T-helper 1 cell treated with Interleukin-12 subunit alpha and Interleukin-12 subunit beta and Interleukin-4 antibody, amounts not matched to agents 30 μg/mL and 1 μg/mL, for 36 hours (primary cell): Measurements from ENCODE around the gene NBEA.

Experiments used
- H3K27ac Mint-ChIP-seq: one replicate; pipeline ENCODE4 v1.8.0; 2021; ENCODE audit warnings: mild to moderate bottlenecking, mixed read lengths
- H3K27me3 Mint-ChIP-seq: one replicate; pipeline ENCODE4 v1.8.0; 2021; ENCODE audit warnings: low read depth, mixed read lengths
- H3K36me3 Mint-ChIP-seq: one replicate; pipeline ENCODE4 v1.8.0; 2021; ENCODE audit warnings: low read depth, mixed read lengths
- H3K4me1 Mint-ChIP-seq: one replicate; pipeline ENCODE4 v1.8.0; 2021; ENCODE audit warnings: low read depth, mixed read lengths
- H3K4me3 Mint-ChIP-seq: one replicate; pipeline ENCODE4 v1.8.0; 2021; ENCODE audit warnings: mild to moderate bottlenecking, moderate library complexity, mixed read lengths
- H3K9me3 Mint-ChIP-seq: one replicate; pipeline ENCODE4 v1.8.0; 2021; ENCODE audit warnings: mixed read lengths

Gene NBEA

DNA sequence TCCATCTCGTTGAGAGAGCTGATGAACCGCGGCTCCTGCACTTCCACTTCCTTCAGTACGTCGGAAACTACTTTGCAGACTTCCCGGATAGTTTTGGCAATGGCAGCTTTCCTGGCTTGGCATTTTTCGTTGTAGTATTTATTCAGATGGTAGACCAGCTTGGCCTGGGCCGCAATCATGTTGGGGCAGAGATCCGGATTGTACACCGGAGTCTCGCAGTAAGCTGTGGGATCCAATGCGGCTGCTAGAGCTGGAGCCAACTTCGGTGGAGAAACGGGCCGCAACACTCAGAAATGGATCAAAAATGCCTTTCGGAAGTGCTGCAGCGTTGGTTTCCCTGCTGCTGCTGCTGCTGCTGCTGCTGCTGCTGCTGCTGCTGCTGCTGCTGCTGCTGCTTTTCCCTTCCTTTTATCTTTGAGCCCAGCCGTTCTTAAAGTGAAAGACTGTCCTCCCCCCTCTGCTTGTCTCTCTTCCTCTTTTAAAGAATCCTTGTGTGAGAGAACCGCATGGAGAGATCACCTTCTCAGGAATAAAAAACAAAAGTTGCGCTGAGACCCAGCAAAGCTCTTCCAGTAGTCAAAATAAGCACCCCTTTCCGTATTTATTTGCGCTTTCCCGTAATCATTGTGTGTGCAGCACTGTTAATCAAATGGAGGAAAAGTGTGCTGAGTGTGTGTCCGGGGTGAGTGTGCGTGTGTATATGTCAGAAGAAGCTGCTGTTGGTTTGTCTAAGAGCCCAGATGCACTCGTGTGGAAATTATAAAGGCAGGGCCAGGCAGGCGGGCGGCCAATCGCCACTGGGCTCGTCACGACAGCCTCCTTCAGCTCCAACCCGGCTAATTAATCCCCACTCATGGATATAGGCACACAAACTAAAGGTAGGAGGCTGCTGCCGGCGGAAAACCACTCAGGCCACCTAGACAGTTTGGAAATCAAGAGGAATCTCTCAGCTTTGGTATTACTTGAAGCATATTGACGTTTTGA is 534.2 kb downstream of the NBEA start, which contains the start of gene MAB21L1:
Gene MAB21L1, minus strand, starts transcription at position 730 of the 984 bp plus-strand sequence. Its CDS starts 551 bp downstream, at position 179.
- Mint-ChIP-seq H3K9me3 (peaks cover 3% of the 10 kb centered on the region), H3K4me3 (peak within 1 kb of the TSS; percentile 84), H3K36me3 (no peaks in the 10 kb centered on the region), H3K27ac (peak within 1 kb of the TSS; percentile 57), H3K4me1 (peaks cover 20% of the 10 kb centered on the region), H3K27me3 (peaks cover 82% of the 10 kb centered on the region)

DNA sequence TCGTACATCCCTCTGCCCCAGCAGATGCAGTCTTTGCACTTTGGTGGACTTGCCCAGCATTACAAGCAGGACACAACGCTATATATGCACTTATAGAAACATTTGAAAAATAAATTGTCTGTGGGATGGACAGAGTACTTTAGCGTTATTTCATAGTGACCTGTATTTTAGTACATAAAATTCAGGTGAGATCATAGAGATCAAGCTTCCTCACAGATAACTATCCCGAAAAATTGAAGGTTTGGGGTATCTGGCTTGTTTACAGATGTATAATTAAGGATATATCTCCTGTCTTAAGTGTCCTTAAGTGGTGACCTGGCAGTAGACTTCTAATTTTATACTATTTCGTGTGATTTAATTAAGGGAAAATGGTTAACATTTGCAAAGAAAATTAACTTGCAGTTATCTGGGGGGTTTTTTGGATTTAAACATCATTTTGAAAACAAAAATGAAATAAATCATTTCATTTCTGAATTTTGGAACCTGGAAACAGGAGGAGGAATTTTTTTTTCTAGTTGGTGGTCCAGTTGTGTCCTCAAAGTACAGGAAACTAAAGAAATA is 535.4 kb downstream of the NBEA start:
- H3K36me3 Mint-ChIP-seq, result no peaks in the 10 kb centered on the region
- no peak overlapping the region for H3K4me3 Mint-ChIP-seq
- no peaks in the 10 kb centered on the region for H3K9me3 Mint-ChIP-seq
- peaks cover 70% of the 10 kb centered on the region for H3K27me3 Mint-ChIP-seq
- peaks cover 18% of the 10 kb centered on the region for H3K4me1 Mint-ChIP-seq
- no peak overlapping the region for H3K27ac Mint-ChIP-seq

DNA sequence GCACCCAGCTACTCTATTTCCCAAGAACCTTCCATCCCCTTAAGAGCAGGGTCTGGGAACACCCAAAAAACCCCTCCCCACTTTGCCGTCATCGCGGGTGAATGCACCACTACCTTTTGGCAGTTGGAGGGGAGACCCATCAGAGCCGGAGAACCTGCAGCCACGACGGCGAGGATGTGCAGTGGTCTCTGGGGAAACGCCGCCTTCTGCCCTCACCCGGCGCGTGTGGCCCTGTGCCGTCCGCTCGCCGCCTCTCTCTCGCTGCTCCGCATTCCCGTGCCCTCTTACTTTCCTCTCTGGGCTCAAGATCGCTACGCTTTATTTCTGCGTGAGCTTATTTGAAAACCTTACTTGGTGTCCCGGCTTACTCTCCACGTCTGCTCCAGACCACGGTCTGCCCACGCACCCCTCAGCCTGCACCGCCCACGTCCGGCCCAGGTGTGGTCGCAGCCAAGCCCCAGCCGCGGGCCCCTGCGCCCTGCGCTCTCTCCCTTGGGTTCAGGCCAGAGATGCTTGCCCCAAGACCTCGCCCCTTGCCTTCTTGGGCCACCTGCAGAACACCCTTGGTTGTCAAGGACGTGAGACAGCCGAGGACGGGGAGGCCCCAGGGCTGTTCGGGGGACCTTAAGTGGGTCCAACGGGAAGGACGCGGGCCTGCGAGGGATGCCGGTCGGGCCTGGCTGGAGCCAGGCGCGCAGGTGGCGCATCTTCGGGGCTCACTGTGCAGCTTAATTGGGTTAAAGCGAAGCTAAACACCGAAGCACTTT is 536.4 kb downstream of the NBEA start:
- no peaks in the 10 kb centered on the region for H3K9me3 Mint-ChIP-seq
- no peak overlapping the region for H3K27ac Mint-ChIP-seq
- peaks cover 18% of the 10 kb centered on the region for H3K4me1 Mint-ChIP-seq
- H3K27me3 Mint-ChIP-seq, result peaks cover 63% of the 10 kb centered on the region
- H3K4me3 Mint-ChIP-seq, result no peak overlapping the region
- H3K36me3 Mint-ChIP-seq, result no peaks in the 10 kb centered on the region

DNA sequence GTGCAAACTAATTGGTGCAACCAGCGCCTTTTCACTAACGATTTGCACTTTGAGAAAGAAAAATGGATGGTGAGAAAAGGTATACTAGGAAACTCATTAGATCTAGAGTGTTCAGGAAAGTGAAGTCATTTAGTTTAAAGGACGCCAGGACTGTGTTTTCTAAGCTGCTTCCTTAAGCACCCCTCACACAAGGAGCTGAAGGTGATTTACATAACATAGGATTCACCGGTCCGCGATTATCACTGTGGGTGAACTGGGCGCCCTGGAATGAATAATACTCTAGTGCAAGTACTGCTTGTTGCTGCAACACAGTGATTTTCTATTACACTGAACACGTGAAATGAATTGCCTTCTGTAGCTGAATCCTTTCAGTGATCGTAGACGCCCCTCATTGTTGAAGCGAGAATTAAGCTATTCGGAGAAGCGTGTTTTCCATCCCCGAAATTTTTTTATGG is 537.0 kb downstream of the NBEA start:
- Mint-ChIP-seq H3K36me3 (no peaks in the 10 kb centered on the region), H3K27ac (no peak overlapping the region), H3K27me3 (peaks cover 58% of the 10 kb centered on the region), H3K9me3 (no peaks in the 10 kb centered on the region), H3K4me1 (peaks cover 18% of the 10 kb centered on the region), H3K4me3 (no peak overlapping the region)

DNA sequence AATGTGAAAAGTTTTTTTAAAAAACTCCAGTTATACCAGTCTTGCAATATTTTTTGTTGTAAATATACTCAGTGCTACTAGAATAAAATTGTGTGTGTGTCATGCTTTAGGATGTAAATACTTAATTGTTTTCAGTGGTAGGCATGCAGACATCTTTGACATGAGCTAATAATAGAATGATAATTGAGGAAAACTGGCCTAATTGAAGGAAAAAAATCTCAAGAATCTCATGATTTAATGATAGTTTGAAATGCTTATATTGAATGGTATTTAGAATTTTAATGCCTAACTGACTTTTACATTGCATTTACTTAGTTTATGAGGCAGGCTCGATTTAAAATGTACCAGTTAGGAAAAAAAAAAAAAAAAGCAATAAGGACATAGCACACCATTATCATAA is 537.6 kb downstream of the NBEA start:
- H3K4me3 Mint-ChIP-seq, result no peak overlapping the region
- H3K4me1 Mint-ChIP-seq, result peaks cover 15% of the 10 kb centered on the region
- no peaks in the 10 kb centered on the region for H3K36me3 Mint-ChIP-seq
- H3K27me3 Mint-ChIP-seq, result peaks cover 54% of the 10 kb centered on the region
- no peaks in the 10 kb centered on the region for H3K9me3 Mint-ChIP-seq
- H3K27ac Mint-ChIP-seq, result no peak overlapping the region

DNA sequence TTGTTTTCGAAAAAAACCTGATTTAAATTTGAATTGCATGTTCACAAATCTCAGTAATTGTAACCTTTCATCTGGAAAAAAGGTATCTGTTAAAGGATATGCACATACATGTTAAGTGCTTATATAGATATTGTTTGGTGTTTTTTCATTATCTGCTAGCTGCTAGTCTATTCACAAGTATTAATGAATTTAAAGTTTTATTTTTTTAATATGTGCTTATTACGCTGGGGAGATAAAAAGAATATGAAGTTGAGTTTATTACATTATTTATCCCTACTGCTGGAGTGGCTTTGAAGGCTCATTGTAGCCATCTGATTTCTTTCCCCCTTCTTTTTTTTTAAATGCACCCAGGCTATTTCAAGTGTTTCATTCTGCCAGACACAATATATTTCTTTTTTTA is 538.3 kb downstream of the NBEA start:
- H3K4me3 Mint-ChIP-seq, result no peak overlapping the region
- no peaks in the 10 kb centered on the region for H3K9me3 Mint-ChIP-seq
- H3K27ac Mint-ChIP-seq, result no peak overlapping the region
- peaks cover 12% of the 10 kb centered on the region for H3K4me1 Mint-ChIP-seq
- H3K27me3 Mint-ChIP-seq, result peaks cover 47% of the 10 kb centered on the region
- no peaks in the 10 kb centered on the region for H3K36me3 Mint-ChIP-seq

DNA sequence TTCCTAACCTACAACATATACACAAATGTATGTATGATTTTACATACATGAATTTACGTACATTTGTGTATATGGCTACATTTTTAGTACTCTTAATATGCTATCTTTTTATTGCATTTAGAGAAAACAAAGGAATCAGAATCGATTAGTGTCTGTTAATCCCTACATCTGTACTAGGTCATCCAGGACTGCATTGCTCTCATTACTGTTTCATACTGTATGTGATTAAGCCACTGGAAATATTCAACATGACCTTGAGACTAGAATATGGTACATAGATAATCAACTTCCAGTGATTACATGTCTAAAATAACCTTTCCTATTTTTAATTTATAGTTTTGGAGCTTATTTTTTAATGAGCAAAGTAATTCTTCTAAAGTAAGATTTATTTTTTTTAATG is 539.7 kb downstream of the NBEA start:
- Mint-ChIP-seq H3K4me3 (no peak overlapping the region), H3K9me3 (no peaks in the 10 kb centered on the region), H3K27ac (no peak overlapping the region), H3K4me1 (peaks cover 2% of the 10 kb centered on the region), H3K27me3 (peaks cover 33% of the 10 kb centered on the region), H3K36me3 (no peaks in the 10 kb centered on the region)

DNA sequence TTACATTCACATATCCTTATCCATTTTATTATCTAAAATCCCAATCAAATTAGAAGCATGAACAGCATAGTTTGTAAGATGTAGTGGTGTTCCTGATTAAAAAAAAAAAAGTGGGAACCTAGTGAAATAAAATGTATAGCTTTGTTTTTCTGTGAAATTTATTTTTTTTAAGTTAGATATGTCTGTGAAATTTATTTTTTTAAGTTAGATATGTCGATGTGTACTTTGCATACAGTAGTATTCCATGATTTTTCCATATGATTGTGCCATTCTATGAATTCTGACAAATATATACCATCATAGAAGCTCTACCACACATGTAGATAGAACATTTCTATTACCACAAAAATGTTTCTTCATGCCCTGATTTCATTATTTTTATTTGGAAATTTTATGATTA is 540.5 kb downstream of the NBEA start:
- Mint-ChIP-seq H3K36me3 (no peaks in the 10 kb centered on the region), H3K4me1 (no peaks in the 10 kb centered on the region), H3K27me3 (peaks cover 25% of the 10 kb centered on the region), H3K4me3 (no peak overlapping the region), H3K27ac (no peak overlapping the region), H3K9me3 (no peaks in the 10 kb centered on the region)

DNA sequence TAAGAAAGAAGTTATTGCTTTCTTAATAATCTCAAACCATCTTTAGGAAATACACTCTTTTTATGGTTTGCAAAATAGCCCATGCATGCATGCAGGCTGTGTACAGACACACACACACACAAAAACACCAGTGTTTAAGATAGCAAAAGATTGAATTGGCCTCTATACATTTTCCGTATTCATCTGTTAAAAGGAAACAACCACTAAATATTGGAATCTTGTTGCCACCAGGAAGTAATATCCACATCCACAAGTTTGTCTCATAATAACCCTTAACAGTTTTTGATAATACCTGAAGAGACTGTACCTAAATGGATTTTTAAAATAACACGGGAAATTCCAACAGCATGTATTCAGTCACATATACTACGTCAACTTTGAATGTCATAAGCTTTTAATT is 541.7 kb downstream of the NBEA start:
- Mint-ChIP-seq H3K9me3 (no peaks in the 10 kb centered on the region), H3K36me3 (no peaks in the 10 kb centered on the region), H3K27me3 (peaks cover 13% of the 10 kb centered on the region), H3K27ac (no peak overlapping the region), H3K4me1 (no peaks in the 10 kb centered on the region), H3K4me3 (no peak overlapping the region)

DNA sequence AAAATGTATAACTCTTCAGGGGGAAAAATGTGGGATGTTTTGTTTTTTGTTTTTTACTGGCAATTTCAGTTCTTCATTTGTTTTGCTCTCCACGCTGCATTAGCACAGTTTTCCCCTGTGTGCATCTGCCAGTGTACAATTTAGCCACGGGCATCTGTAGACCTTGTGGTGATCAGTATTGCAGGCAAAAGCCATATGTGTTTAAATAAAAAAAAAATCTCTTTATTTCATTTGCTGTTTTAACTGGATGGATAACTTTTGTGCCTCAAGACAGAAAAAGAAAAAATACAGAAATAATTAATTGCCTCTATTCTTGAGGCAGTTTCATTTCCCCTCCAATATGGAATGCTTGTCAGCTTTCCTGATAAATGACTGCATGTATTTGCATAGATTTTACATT is 542.3 kb downstream of the NBEA start:
- Mint-ChIP-seq H3K4me1 (no peaks in the 10 kb centered on the region), H3K4me3 (no peak overlapping the region), H3K9me3 (no peaks in the 10 kb centered on the region), H3K27ac (no peak overlapping the region), H3K36me3 (no peaks in the 10 kb centered on the region), H3K27me3 (peaks cover 7% of the 10 kb centered on the region)

DNA sequence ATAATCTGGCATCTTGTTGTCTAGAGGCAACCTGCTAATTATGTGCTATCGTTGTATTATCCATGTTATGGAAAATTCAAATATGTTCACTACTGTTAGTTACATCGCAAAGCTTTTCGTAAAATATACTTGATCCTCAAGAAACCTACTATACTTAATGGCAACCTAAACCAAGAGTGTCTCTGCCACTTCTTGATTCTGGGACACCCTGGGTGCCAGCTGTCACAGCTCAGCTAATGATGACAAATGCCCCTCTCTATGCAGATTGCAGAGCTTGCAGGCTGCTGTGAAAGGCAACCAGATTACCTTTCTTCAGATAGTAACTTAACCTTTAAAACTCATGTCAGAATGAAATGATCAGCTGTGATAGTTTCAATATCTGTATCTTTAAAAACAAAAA is 543.4 kb downstream of the NBEA start:
- peaks cover 3% of the 10 kb centered on the region for H3K27me3 Mint-ChIP-seq

DNA sequence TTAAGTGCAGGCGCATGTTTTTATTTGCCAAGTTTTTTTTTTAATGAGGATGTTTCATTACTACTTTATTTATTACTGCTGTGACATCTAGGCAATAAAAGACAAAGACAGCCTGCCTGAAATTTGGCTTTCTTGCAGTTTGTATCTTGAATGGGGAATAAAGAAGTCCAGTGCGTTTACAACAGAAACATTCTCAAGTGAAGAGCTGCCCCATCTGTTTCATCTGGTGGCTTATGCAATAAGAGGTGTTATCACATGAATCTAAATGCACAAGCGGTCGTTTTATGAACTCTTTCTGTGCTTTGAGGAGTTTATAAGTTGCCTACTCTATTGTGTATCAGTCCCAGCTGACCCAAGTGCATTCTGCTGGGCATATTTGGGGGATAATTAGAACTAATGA is 547.0 kb downstream of the NBEA start:
- Mint-ChIP-seq H3K4me3 (no peak overlapping the region), H3K36me3 (no peaks in the 10 kb centered on the region)

More for the DNA sequence above, 543.4 kb downstream of the NBEA start:
- H3K4me1 Mint-ChIP-seq, result no peaks in the 10 kb centered on the region
- H3K36me3 Mint-ChIP-seq, result no peaks in the 10 kb centered on the region
- no peak overlapping the region for H3K4me3 Mint-ChIP-seq
- H3K27ac Mint-ChIP-seq, result no peak overlapping the region
- H3K9me3 Mint-ChIP-seq, result no peaks in the 10 kb centered on the region

DNA sequence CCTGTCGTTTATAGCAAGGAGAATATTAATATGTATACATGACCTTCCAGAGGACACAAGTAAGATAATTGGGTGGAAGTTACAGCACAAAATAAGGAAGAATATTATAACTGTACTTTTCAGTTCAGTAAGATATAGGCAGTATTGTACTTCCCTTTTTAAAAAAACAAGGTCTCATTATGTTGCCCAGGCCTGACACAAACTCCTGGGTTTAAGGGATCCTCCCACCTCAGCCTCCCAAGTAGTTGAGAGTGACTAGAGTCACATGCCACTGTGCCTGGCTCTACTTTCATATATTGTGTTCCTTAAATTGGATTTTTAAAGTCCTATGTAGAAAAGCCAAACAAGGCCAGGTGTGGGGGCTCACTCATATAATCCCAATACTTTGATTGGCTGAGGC is 553.9 kb downstream of the NBEA start:
- no peaks in the 10 kb centered on the region for H3K9me3 Mint-ChIP-seq
- H3K36me3 Mint-ChIP-seq, result no peaks in the 10 kb centered on the region
- H3K27ac Mint-ChIP-seq, result no peak overlapping the region
- no peaks in the 10 kb centered on the region for H3K27me3 Mint-ChIP-seq
- H3K4me3 Mint-ChIP-seq, result no peak overlapping the region
- H3K4me1 Mint-ChIP-seq, result no peaks in the 10 kb centered on the region

More for the DNA sequence above, 547.0 kb downstream of the NBEA start:
- no peak overlapping the region for H3K27ac Mint-ChIP-seq
- no peaks in the 10 kb centered on the region for H3K27me3 Mint-ChIP-seq
- H3K9me3 Mint-ChIP-seq, result no peaks in the 10 kb centered on the region
- H3K4me1 Mint-ChIP-seq, result no peaks in the 10 kb centered on the region

DNA sequence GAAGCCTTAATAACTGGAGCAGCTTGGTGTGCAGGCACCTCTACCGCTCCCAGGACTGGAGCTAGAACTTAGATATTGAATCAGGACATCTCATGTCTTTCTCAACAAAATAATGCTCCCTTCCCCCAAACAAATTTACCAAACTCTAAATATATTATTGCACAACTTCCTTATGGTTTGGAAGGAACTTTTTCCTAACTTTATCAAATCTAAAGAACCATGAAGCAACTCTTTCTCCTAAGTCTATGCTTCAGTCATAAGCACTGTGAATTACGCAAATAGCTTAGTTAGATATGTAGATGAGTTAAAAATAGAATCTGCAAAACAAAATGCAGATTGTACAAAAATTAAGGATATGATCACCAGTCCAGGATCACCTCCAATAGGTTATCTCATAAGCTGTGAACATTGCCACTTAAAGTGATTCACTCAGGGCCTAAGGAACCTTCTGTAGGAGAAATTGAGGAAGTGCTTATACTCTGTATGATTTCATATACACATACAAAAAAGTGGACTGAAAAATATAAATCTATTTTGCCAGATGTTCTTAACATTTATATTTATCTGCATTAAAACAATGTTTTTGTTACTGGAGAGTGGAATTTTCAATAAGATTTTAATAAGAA is 554.8 kb downstream of the NBEA start:
- Mint-ChIP-seq H3K4me3 (no peak overlapping the region), H3K36me3 (no peaks in the 10 kb centered on the region), H3K9me3 (no peaks in the 10 kb centered on the region), H3K27ac (no peak overlapping the region), H3K27me3 (no peaks in the 10 kb centered on the region), H3K4me1 (no peaks in the 10 kb centered on the region)
